Upper lobe of left lung (tissue), 4 donors: Measurements from ENCODE around the gene PARD6A.

Experiments used
- CTCF ChIP-seq, 6 experiments: fragments of 450-650 bp in 4 of 6; fragments of 200-600 bp in 2 of 6; sonication (generic) in 2 of 6; IDR thresholded peaks; one replicate each; pipeline ENCODE4 v1.5.1; 2016 to 2019; ENCODE audit warnings: antibody characterized with exemption in 6 of 6
- EP300 ChIP-seq, 4 donors: sonication (generic); formaldehyde crosslinking; IDR thresholded peaks; one replicate each; pipeline ENCODE4 v1.5.1; 2017; ENCODE audit warnings: antibody characterized with exemption in 4 of 4, control low read depth in 2 of 4

- TF ChIP-seq CTCF (IDR thresholded peaks at IDR 0.05) (no peak), EP300 (IDR thresholded peaks at IDR 0.05) (no peak)
These were observed 11.5 kb downstream of the PARD6A start for GRCh38 chr16:67672306-67672705.
